HEK293 (cell line): Measurements from ENCODE around the gene MAPK8IP3.

Source experiments
- CTCF ChIA-PET: fragments of 350-600 bp; formaldehyde crosslinking; extraction: SDS; loops from one replicate; lab custom pipeline; 2021; ENCODE audit warnings: antibody characterized with exemption; lab: Yijun Ruan, JAX
- POLR2A ChIA-PET: fragments of 300-600 bp; formaldehyde crosslinking; extraction: SDS; loops from one replicate; lab custom pipeline; 2020; ENCODE audit warnings: antibody characterized with exemption, inconsistent platforms; lab: Yijun Ruan, JAX
- H3K27ac ChIP-seq: fragments of 200-500 bp; sonication (Bioruptor generic); 2 replicates; pipeline ENCODE4 v1.5.1; 2014; ENCODE audit warnings: low read depth, low read length, control low read depth, inconsistent platforms; ENCODE audit errors: extremely low read depth
- H3K36me3 ChIP-seq, 2 experiments: fragments of 200-500 bp in 1 of 2; sonication (Bioruptor generic) in 1 of 2; 1 replicate in 1 of 2; 2 replicates in 1 of 2; pipeline ENCODE4 v1.5.1; 2014 to 2017; ENCODE audit warnings: inconsistent platforms in 2 of 2, low read length in 2 of 2; ENCODE audit not compliant: control insufficient read depth in 2 of 2, insufficient read depth in 1 of 2
- H3K4me1 ChIP-seq: fragments of 200-500 bp; sonication (Bioruptor generic); 2 replicates; pipeline ENCODE4 v1.5.1; 2014; ENCODE audit warnings: mild to moderate bottlenecking, low read length, inconsistent platforms; ENCODE audit not compliant: control insufficient read depth, insufficient read depth
- H3K4me3 ChIP-seq: 2 replicates; pipeline ENCODE4 v1.5.1; 2011; ENCODE audit warnings: low read depth, mild to moderate bottlenecking, control low read depth, low read length, moderate library complexity
- H3K9me3 ChIP-seq: fragments of 200-500 bp; sonication (Bioruptor generic); 2 replicates; pipeline ENCODE4 v1.5.1; 2014; ENCODE audit warnings: low read depth, low read length, inconsistent platforms; ENCODE audit not compliant: control insufficient read depth, insufficient read depth
- EGR2 ChIP-seq: fragments of 450-650 bp; formaldehyde crosslinking; IDR thresholded peaks from 2 replicates; pipeline ENCODE4 v1.5.1; 2016; ENCODE audit warnings: low read depth, missing biosample characterization, missing genetic modification characterization
- GLI2 ChIP-seq: fragments of 450-650 bp; formaldehyde crosslinking; IDR thresholded peaks from 2 replicates; pipeline ENCODE4; 2017; ENCODE audit warnings: missing biosample characterization, missing genetic modification characterization, low read depth, borderline replicate concordance
- GLIS2 ChIP-seq: fragments of 450-650 bp; formaldehyde crosslinking; IDR thresholded peaks from 2 replicates; pipeline ENCODE4 v1.5.1; 2016; ENCODE audit warnings: missing biosample characterization, missing genetic modification characterization
- RBAK ChIP-seq: fragments of 450-650 bp; formaldehyde crosslinking; IDR thresholded peaks from 2 replicates; pipeline ENCODE4 v1.5.1; 2016; ENCODE audit warnings: missing biosample characterization, missing genetic modification characterization
- ZBTB20 ChIP-seq: fragments of 450-650 bp; formaldehyde crosslinking; IDR thresholded peaks from 2 replicates; pipeline ENCODE4 v1.5.1; 2016; ENCODE audit warnings: missing biosample characterization, missing genetic modification characterization
- ZFP69B ChIP-seq: fragments of 450-650 bp; formaldehyde crosslinking; IDR thresholded peaks from 2 replicates; pipeline ENCODE4 v1.5.1; 2016; ENCODE audit warnings: missing biosample characterization, missing genetic modification characterization
- ZNF114 ChIP-seq: fragments of 450-650 bp; formaldehyde crosslinking; IDR thresholded peaks from 2 replicates; pipeline ENCODE4 v1.5.0; 2017; ENCODE audit warnings: missing biosample characterization, missing genetic modification characterization
- ZNF140 ChIP-seq: fragments of 450-650 bp; formaldehyde crosslinking; IDR thresholded peaks from 2 replicates; pipeline ENCODE4 v1.5.1; 2016; ENCODE audit warnings: missing biosample characterization, missing genetic modification characterization
- ZNF16 ChIP-seq: fragments of 450-650 bp; formaldehyde crosslinking; IDR thresholded peaks from 2 replicates; pipeline ENCODE4 v1.5.1; 2016; ENCODE audit warnings: low read depth, missing biosample characterization, missing genetic modification characterization
- ZNF239 ChIP-seq: fragments of 450-650 bp; formaldehyde crosslinking; IDR thresholded peaks from 2 replicates; pipeline ENCODE4 v1.5.1; 2016; ENCODE audit warnings: missing biosample characterization, missing genetic modification characterization
- ZNF248 ChIP-seq: fragments of 450-650 bp; formaldehyde crosslinking; IDR thresholded peaks from 2 replicates; pipeline ENCODE4 v1.5.1; 2017; ENCODE audit warnings: missing biosample characterization, missing genetic modification characterization
- ZNF274 ChIP-seq, 2 experiments: fragments of 200-500 bp in 1 of 2; fragments of 450-650 bp in 1 of 2; sonication (Bioruptor generic) in 1 of 2; formaldehyde crosslinking in 1 of 2; IDR thresholded peaks; 2 replicates each; pipeline versions ENCODE4 v1.5.1 to v1.6.1; 2014 to 2016; ENCODE audit warnings: borderline replicate concordance in 1 of 2, inconsistent platforms in 1 of 2, low read length in 1 of 2, missing biosample characterization in 1 of 2, missing genetic modification characterization in 1 of 2
- ZNF335 ChIP-seq: fragments of 450-650 bp; formaldehyde crosslinking; conservative IDR thresholded peaks from 2 replicates; pipeline ENCODE4 v1.5.1; 2016; ENCODE audit warnings: missing biosample characterization, missing genetic modification characterization
- ZNF621 ChIP-seq: fragments of 450-650 bp; formaldehyde crosslinking; IDR thresholded peaks from 2 replicates; pipeline ENCODE4 v1.5.1; 2017; ENCODE audit warnings: missing biosample characterization, missing genetic modification characterization
- ZNF654 ChIP-seq: fragments of 450-650 bp; formaldehyde crosslinking; IDR thresholded peaks from 2 replicates; pipeline ENCODE4 v1.5.1; 2016; ENCODE audit warnings: low read depth, missing biosample characterization, missing genetic modification characterization
- ZNF76 ChIP-seq: fragments of 450-650 bp; formaldehyde crosslinking; IDR thresholded peaks from 2 replicates; pipeline ENCODE4; 2016; ENCODE audit warnings: low read depth, missing biosample characterization, missing genetic modification characterization, borderline replicate concordance
- TF ChIP-seq, protein P1 (sequence below): fragments of 450-650 bp; IDR thresholded peaks from 2 replicates; pipeline ENCODE4 v1.5.1; 2018; ENCODE audit warnings: missing biosample characterization, missing genetic modification characterization
- TF ChIP-seq, protein P2 (sequence below): fragments of 450-650 bp; formaldehyde crosslinking; IDR thresholded peaks from 2 replicates; pipeline ENCODE4 v1.5.1; 2016; ENCODE audit warnings: missing biosample characterization, missing genetic modification characterization
- TF ChIP-seq, protein P3 (sequence below): fragments of 450-650 bp; formaldehyde crosslinking; IDR thresholded peaks from 2 replicates; pipeline ENCODE4 v1.5.1; 2016; ENCODE audit warnings: missing biosample characterization, missing genetic modification characterization
- TF ChIP-seq, protein P4 (sequence below): fragments of 450-650 bp; formaldehyde crosslinking; IDR thresholded peaks from 2 replicates; pipeline ENCODE4 v1.5.1; 2017; ENCODE audit warnings: missing biosample characterization, missing genetic modification characterization
- TF ChIP-seq, protein P5 (sequence below): fragments of 450-650 bp; formaldehyde crosslinking; IDR thresholded peaks from 2 replicates; pipeline ENCODE4 v1.5.1; 2017; ENCODE audit warnings: missing biosample characterization, missing genetic modification characterization
- TF ChIP-seq, protein P6 (sequence below): fragments of 450-650 bp; formaldehyde crosslinking; IDR thresholded peaks from 2 replicates; pipeline ENCODE4 v1.5.1; 2016; ENCODE audit warnings: missing biosample characterization, missing genetic modification characterization

Gene MAPK8IP3

DNA sequence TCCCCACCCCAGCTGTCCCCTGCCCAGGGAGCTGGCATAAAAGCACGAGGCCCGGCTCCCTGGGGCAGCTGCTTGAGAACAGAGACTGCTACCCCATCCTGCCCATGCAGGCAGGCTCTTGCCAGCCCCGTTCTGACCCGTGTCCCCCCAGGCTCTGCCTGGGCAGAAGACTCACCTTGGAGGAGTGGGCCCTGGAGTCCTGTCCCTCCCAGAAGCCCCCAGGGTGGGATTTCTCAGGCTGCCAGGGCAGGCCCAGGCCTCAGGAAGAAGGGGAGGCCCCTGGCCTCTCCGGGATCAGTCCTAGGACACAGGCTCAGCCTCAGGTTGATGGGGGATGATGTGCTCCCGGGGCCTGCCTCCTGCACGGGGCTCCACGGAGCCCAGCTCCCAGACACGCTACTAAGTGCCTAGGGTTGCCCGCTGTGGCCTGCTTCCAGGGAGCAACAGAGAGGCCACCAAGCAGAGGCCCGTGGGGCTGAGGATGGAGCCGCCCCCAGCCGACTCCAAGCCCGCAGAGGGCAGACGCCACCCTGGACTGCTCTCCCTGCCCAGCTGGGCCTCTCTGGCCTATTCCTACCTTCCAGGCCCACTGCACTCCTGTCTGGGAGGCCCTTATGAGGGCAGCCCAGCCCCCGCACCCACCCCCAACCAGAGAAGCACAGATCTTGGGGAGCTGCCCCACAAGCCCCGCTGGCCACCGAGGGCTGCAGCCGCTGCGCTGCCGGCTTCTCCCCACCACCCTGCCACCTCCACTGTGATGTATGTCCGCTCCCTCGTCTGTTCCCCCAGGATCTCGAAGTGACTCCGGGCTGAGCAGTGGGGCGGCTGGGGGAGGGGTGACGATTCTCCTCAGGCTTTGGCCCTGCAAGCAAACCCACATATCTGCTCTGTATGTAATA is 63.7 kb downstream of the MAPK8IP3 start:
- Histone ChIP-seq H3K9me3 (no peaks in the 10 kb centered on the region), H3K36me3 (peaks cover 0 to 76% of the 10 kb centered on the region in 2 experiments; a peak in 1 of 3 replicates), H3K27ac (peak overlapping the region; percentile 94), H3K4me1 (peaks cover 9% of the 10 kb centered on the region), H3K4me3 (peak overlapping the region; percentile 95)
- CTCF ChIA-PET, result no interaction called here
- POLR2A ChIA-PET, result interaction anchor here (0.6 to 6.0 kb wide), 8 partner anchors 9 to 218 kb away, joined by 3 to 113 read pairs (median 4); partner anchors contain the start of genes CRAMP1, IFT140, JPT2 and MAPK8IP3
- TF ChIP-seq ZNF335 (tag by site-specific recombination) (peak; percentile 97), GLI2 (tag by site-specific recombination) (no peak), ZNF248 (tag by site-specific recombination) (no peak), ZNF76 (tag by site-specific recombination) (0 out of 2 replicates have a peak, but pooled peaks have one; percentile 10), ZNF274 (IDR thresholded peaks at IDR 0.05; ENCODE audit: low read length) (no peak), ZNF274 (tag by site-specific recombination; IDR thresholded peaks at IDR 0.05; ENCODE audit: borderline replicate concordance) (no peak), ZNF239 (no peak), ZNF621 (no peak), EGR2 (no peak), RBAK (tag by site-specific recombination) (no peak), ZNF16 (tag by site-specific recombination) (no peak), GLIS2 (tag by site-specific recombination) (peak; percentile 67), ZNF140 (tag by site-specific recombination) (no peak), ZNF114 (tag by site-specific recombination) (no peak), ZNF654 (tag by site-specific recombination) (no peak), ZBTB20 (tag by site-specific recombination) (no peak), ZFP69B (0 out of 2 replicates have a peak, but pooled peaks have one; percentile 12)
- TF ChIP-seq, protein P1, sequence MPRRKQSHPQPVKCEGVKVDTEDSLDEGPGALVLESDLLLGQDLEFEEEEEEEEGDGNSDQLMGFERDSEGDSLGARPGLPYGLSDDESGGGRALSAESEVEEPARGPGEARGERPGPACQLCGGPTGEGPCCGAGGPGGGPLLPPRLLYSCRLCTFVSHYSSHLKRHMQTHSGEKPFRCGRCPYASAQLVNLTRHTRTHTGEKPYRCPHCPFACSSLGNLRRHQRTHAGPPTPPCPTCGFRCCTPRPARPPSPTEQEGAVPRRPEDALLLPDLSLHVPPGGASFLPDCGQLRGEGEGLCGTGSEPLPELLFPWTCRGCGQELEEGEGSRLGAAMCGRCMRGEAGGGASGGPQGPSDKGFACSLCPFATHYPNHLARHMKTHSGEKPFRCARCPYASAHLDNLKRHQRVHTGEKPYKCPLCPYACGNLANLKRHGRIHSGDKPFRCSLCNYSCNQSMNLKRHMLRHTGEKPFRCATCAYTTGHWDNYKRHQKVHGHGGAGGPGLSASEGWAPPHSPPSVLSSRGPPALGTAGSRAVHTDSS, result 0 out of 2 replicates have a peak, but pooled peaks have one; percentile 19
- TF ChIP-seq, protein P2, sequence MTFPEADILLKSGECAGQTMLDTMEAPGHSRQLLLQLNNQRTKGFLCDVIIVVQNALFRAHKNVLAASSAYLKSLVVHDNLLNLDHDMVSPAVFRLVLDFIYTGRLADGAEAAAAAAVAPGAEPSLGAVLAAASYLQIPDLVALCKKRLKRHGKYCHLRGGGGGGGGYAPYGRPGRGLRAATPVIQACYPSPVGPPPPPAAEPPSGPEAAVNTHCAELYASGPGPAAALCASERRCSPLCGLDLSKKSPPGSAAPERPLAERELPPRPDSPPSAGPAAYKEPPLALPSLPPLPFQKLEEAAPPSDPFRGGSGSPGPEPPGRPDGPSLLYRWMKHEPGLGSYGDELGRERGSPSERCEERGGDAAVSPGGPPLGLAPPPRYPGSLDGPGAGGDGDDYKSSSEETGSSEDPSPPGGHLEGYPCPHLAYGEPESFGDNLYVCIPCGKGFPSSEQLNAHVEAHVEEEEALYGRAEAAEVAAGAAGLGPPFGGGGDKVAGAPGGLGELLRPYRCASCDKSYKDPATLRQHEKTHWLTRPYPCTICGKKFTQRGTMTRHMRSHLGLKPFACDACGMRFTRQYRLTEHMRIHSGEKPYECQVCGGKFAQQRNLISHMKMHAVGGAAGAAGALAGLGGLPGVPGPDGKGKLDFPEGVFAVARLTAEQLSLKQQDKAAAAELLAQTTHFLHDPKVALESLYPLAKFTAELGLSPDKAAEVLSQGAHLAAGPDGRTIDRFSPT (tag by site-specific recombination), result 0 out of 2 replicates have a peak, but pooled peaks have one; percentile 57
- TF ChIP-seq, protein P3, sequence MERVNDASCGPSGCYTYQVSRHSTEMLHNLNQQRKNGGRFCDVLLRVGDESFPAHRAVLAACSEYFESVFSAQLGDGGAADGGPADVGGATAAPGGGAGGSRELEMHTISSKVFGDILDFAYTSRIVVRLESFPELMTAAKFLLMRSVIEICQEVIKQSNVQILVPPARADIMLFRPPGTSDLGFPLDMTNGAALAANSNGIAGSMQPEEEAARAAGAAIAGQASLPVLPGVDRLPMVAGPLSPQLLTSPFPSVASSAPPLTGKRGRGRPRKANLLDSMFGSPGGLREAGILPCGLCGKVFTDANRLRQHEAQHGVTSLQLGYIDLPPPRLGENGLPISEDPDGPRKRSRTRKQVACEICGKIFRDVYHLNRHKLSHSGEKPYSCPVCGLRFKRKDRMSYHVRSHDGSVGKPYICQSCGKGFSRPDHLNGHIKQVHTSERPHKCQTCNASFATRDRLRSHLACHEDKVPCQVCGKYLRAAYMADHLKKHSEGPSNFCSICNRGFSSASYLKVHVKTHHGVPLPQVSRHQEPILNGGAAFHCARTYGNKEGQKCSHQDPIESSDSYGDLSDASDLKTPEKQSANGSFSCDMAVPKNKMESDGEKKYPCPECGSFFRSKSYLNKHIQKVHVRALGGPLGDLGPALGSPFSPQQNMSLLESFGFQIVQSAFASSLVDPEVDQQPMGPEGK (tag by site-specific recombination), result peak; percentile 40; the same call in 1 of the 2 replicates
- TF ChIP-seq, protein P4, sequence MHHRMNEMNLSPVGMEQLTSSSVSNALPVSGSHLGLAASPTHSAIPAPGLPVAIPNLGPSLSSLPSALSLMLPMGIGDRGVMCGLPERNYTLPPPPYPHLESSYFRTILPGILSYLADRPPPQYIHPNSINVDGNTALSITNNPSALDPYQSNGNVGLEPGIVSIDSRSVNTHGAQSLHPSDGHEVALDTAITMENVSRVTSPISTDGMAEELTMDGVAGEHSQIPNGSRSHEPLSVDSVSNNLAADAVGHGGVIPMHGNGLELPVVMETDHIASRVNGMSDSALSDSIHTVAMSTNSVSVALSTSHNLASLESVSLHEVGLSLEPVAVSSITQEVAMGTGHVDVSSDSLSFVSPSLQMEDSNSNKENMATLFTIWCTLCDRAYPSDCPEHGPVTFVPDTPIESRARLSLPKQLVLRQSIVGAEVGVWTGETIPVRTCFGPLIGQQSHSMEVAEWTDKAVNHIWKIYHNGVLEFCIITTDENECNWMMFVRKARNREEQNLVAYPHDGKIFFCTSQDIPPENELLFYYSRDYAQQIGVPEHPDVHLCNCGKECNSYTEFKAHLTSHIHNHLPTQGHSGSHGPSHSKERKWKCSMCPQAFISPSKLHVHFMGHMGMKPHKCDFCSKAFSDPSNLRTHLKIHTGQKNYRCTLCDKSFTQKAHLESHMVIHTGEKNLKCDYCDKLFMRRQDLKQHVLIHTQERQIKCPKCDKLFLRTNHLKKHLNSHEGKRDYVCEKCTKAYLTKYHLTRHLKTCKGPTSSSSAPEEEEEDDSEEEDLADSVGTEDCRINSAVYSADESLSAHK (tag by site-specific recombination), result no peak
- TF ChIP-seq, protein P5, sequence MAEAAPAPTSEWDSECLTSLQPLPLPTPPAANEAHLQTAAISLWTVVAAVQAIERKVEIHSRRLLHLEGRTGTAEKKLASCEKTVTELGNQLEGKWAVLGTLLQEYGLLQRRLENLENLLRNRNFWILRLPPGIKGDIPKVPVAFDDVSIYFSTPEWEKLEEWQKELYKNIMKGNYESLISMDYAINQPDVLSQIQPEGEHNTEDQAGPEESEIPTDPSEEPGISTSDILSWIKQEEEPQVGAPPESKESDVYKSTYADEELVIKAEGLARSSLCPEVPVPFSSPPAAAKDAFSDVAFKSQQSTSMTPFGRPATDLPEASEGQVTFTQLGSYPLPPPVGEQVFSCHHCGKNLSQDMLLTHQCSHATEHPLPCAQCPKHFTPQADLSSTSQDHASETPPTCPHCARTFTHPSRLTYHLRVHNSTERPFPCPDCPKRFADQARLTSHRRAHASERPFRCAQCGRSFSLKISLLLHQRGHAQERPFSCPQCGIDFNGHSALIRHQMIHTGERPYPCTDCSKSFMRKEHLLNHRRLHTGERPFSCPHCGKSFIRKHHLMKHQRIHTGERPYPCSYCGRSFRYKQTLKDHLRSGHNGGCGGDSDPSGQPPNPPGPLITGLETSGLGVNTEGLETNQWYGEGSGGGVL, result no peak
- TF ChIP-seq, protein P6, sequence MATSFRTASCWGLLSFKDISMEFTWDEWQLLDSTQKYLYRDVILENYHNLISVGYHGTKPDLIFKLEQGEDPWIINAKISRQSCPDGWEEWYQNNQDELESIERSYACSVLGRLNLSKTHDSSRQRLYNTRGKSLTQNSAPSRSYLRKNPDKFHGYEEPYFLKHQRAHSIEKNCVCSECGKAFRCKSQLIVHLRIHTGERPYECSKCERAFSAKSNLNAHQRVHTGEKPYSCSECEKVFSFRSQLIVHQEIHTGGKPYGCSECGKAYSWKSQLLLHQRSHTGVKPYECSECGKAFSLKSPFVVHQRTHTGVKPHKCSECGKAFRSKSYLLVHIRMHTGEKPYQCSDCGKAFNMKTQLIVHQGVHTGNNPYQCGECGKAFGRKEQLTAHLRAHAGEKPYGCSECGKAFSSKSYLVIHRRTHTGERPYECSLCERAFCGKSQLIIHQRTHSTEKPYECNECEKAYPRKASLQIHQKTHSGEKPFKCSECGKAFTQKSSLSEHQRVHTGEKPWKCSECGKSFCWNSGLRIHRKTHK (tag by site-specific recombination), result no peak
